ENCODE measurements around the gene CDX1. TPM values are rescaled to one million over a fixed set of nuclear protein-coding genes. Genes with fewer than 3 reads are reported as not detected.

CDX1 gene
- not detected in 2 replicates for total RNA-seq (2022)
- Bru-seq, nascent RNA: not detected
- BruChase-seq, experiment 1, labeled RNA remaining after a 6-hour chase: not detected
- not detected for BruChase-seq, experiment 2, labeled RNA remaining after a 2-hour chase
- long read RNA-seq: 0 reads

DNA sequence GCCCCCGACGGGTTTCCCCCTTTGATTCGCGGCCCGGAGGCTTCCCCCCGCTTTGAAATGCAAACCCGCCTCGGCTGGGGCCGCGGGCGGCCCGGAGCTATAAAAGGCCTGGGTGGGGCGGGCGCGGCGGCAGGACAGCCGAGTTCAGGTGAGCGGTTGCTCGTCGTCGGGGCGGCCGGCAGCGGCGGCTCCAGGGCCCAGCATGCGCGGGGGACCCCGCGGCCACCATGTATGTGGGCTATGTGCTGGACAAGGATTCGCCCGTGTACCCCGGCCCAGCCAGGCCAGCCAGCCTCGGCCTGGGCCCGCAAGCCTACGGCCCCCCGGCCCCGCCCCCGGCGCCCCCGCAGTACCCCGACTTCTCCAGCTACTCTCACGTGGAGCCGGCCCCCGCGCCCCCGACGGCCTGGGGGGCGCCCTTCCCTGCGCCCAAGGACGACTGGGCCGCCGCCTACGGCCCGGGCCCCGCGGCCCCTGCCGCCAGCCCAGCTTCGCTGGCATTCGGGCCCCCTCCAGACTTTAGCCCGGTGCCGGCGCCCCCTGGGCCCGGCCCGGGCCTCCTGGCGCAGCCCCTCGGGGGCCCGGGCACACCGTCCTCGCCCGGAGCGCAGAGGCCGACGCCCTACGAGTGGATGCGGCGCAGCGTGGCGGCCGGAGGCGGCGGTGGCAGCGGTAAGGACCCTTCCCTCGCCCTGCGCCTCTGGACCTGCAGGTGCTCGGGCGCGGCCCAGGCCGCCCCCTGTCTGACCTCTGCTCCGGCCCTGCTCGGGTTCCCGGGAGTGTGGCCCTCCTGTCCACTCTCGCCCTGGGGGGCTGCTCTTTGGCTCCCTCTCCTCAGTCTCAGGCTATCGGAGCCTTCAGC lies at the start of gene CDX1:
CDX1 (plus strand) TSS at position 129 of the 862 bp plus-strand sequence; CDS start at position 228, 99 bp downstream.
- H3K9me3 Mint-ChIP-seq (ENCODE audit: unreplicated experiment): no peaks in the 10 kb centered on the region
- intact Hi-C loops (cut with micrococcal nuclease): no loop called here
- H3K4me3 Mint-ChIP-seq (ENCODE audit: unreplicated experiment): no peak within 1 kb of the TSS
- DNase-seq (ENCODE audit: unreplicated experiment): no peak
- TF ChIP-seq, protein P1, sequence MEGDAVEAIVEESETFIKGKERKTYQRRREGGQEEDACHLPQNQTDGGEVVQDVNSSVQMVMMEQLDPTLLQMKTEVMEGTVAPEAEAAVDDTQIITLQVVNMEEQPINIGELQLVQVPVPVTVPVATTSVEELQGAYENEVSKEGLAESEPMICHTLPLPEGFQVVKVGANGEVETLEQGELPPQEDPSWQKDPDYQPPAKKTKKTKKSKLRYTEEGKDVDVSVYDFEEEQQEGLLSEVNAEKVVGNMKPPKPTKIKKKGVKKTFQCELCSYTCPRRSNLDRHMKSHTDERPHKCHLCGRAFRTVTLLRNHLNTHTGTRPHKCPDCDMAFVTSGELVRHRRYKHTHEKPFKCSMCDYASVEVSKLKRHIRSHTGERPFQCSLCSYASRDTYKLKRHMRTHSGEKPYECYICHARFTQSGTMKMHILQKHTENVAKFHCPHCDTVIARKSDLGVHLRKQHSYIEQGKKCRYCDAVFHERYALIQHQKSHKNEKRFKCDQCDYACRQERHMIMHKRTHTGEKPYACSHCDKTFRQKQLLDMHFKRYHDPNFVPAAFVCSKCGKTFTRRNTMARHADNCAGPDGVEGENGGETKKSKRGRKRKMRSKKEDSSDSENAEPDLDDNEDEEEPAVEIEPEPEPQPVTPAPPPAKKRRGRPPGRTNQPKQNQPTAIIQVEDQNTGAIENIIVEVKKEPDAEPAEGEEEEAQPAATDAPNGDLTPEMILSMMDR (IDR thresholded peaks at IDR 0.05; ENCODE audit: unreplicated experiment): no peak
- H3K4me1 Mint-ChIP-seq (ENCODE audit: insufficient read depth, unreplicated experiment): peaks cover 7% of the 10 kb centered on the region
- no peak within 1 kb of the TSS for H3K27ac Mint-ChIP-seq (ENCODE audit: low read depth, unreplicated experiment)
- H3K27me3 Mint-ChIP-seq (ENCODE audit: insufficient read depth, unreplicated experiment): peaks cover 20% of the 10 kb centered on the region
- ChIA-PET CTCF (no interaction called here), POLR2A (no interaction called here)
- no TSS peak for BruUV-seq (replicated peaks)
- H3K36me3 Mint-ChIP-seq (ENCODE audit: insufficient read depth, unreplicated experiment): no peaks in the 10 kb centered on the region

DNA sequence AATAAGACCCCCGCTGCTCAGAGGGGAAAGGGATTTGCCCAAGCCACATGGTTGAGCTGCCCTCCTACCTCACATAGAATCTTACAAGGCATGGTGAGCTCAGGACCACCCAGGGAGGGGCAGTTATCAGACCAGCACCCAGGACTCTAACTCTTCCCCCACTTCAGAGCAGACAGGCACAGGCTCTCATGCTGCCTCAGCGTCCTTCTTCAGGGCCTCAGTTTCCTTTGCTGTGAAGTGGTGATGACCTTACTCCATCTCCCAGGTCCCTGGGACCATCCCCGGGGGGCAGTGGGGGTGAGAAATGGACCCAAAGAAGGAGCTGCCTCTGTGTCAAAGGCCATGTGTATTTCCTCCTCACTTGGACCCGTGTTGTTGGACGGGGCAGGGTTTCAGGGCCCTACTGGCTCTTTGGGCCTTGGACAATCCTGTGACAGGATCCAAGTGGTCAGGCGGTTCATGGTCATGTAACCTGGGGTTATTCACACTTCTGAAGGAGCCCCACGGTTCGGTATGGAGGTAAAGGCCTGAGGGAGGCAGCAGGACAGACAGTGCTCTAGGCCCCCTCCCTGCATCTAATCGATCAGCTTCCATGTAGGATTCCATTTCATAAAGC lies 48.5 kb upstream of the CDX1 start:
- intact Hi-C loops (cut with micrococcal nuclease): loop anchor here (10.0 kb wide), 1 partner anchor 483 kb away; no protein-coding TSS in a partner anchor
- peaks cover 18% of the 10 kb centered on the region for H3K4me1 Mint-ChIP-seq (ENCODE audit: insufficient read depth, unreplicated experiment)
- no TSS peak for BruUV-seq (replicated peaks)
- H3K27me3 Mint-ChIP-seq (ENCODE audit: insufficient read depth, unreplicated experiment): no peaks in the 10 kb centered on the region
- no peak for DNase-seq (ENCODE audit: unreplicated experiment)
- no peaks in the 10 kb centered on the region for H3K36me3 Mint-ChIP-seq (ENCODE audit: insufficient read depth, unreplicated experiment)
- no peak overlapping the region for H3K4me3 Mint-ChIP-seq (ENCODE audit: unreplicated experiment)
- ChIA-PET CTCF (interaction anchor here (0.5 to 1.2 kb wide), 6 partner anchors 10 to 199 kb away, joined by 3 to 6 read pairs (median 4); no protein-coding TSS in a partner anchor), POLR2A (interaction anchor here (0.7 to 1.4 kb wide), 3 partner anchors 10 to 274 kb away, joined by 3 to 7 read pairs (median 4); no protein-coding TSS in a partner anchor)
- H3K9me3 Mint-ChIP-seq (ENCODE audit: unreplicated experiment): no peaks in the 10 kb centered on the region
- TF ChIP-seq, protein P1 (IDR thresholded peaks at IDR 0.05; ENCODE audit: unreplicated experiment): no peak
- H3K27ac Mint-ChIP-seq (ENCODE audit: low read depth, unreplicated experiment): no peak overlapping the region

DNA sequence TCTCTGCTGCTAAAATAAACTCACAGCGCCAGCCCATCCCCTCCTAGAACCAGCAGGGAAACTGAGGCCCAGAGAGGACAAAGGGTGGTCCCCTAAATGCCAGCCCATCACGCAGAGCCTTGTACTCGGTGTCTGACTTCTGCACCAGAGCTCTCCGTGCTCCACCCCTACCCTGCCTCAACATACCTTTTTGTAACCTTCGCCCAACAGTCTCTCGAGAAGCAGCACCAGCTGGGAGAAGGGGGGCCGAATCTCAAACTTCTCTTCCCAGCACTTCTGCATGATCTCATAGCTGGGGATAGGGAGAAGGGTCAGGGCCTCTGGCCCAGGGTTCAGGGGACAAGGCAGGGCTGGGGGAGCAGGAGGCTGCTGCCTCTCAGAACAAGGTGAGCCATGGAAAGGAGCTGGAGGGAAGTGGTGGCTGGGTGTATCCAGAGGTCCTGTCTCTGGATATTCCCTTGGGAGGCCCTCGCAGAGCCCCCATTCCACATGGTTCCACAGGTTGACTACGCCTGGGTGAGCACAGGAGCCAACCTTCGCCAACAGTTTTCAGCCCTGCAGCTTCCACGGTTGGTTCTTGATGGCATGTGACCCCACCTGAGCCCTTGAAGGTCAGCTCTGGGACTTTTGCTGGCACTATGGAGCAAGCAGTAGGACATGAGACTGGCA lies 47.9 kb upstream of the CDX1 start:
- Mint-ChIP-seq H3K36me3 (ENCODE audit: insufficient read depth, unreplicated experiment) (no peaks in the 10 kb centered on the region), H3K27ac (ENCODE audit: low read depth, unreplicated experiment) (no peak overlapping the region), H3K4me1 (ENCODE audit: insufficient read depth, unreplicated experiment) (peaks cover 14% of the 10 kb centered on the region), H3K27me3 (ENCODE audit: insufficient read depth, unreplicated experiment) (no peaks in the 10 kb centered on the region), H3K9me3 (ENCODE audit: unreplicated experiment) (no peaks in the 10 kb centered on the region), H3K4me3 (ENCODE audit: unreplicated experiment) (no peak overlapping the region)
- no peak for DNase-seq (ENCODE audit: unreplicated experiment)
- ChIA-PET CTCF (interaction anchor here (0.7 to 1.1 kb wide), 6 partner anchors 17 to 117 kb away, joined by 3 to 4 read pairs (median 3); no protein-coding TSS in a partner anchor), POLR2A (interaction anchor here (1.2 to 1.4 kb wide), 3 partner anchors 10 to 96 kb away, joined by 4 to 7 read pairs (median 4); no protein-coding TSS in a partner anchor)
- BruUV-seq (replicated peaks): no TSS peak
- intact Hi-C loops (cut with micrococcal nuclease): loop anchor here (10.0 kb wide), 1 partner anchor 484 kb away; no protein-coding TSS in a partner anchor
- TF ChIP-seq, protein P1 (IDR thresholded peaks at IDR 0.05; ENCODE audit: unreplicated experiment): no peak

All from MCF 10A (cell line).